Fibroblast of the aortic adventitia (primary cell): Measurements from ENCODE around the gene ARHGEF33. TPM values are rescaled to one million over a fixed set of nuclear protein-coding genes. Genes with fewer than 3 reads are reported as not detected.

Experiments used
- DNase-seq: peaks from one replicate; pipeline ENCODE4 v3.0.0-alpha.2; 2010; ENCODE audit warnings: low read depth
- H3K4me3 ChIP-seq: 2 replicates; pipeline ENCODE4 v1.5.1; 2011; ENCODE audit warnings: low read depth, mild to moderate bottlenecking, control low read depth, low read length, moderate library complexity
- total RNA-seq: library from RNA; depleted of rRNA; stranded (reverse); fragments of >200 nt; gene quantifications from 2 replicates; pipeline ENCODE4 v1.2.3, GENCODE V29; 2012; ENCODE audit warnings: low replicate concordance
- TF ChIP-seq, protein P1 (sequence below): IDR thresholded peaks from 2 replicates; pipeline ENCODE4 v1.5.1; 2011; ENCODE audit warnings: mild to moderate bottlenecking, low read length, control low read depth, inconsistent platforms; ENCODE audit not compliant: insufficient read depth

The ARHGEF33 gene
- total RNA-seq, 1 donor, result 0.54 TPM

DNA sequence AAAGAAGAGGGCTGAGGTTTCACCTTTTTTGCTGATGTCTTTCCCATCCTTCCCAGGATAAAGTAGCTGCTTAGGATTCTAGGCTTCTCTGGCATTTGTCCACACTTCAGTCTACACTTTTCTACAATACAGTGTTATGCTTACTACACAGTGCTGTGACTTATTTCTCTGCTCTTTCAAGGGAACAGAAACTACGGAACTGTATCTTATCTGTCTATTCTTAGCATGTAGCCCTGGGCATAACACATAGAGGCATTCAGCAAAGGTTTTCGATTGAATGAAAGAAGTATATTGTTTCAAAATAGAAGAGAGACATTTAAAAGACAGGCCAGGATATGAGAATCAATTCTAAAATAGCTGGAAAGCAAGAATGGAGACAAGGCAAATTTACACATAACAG is 110.9 kb downstream of the ARHGEF33 start:
- DNase-seq, result no peak
- TF ChIP-seq, protein P1, sequence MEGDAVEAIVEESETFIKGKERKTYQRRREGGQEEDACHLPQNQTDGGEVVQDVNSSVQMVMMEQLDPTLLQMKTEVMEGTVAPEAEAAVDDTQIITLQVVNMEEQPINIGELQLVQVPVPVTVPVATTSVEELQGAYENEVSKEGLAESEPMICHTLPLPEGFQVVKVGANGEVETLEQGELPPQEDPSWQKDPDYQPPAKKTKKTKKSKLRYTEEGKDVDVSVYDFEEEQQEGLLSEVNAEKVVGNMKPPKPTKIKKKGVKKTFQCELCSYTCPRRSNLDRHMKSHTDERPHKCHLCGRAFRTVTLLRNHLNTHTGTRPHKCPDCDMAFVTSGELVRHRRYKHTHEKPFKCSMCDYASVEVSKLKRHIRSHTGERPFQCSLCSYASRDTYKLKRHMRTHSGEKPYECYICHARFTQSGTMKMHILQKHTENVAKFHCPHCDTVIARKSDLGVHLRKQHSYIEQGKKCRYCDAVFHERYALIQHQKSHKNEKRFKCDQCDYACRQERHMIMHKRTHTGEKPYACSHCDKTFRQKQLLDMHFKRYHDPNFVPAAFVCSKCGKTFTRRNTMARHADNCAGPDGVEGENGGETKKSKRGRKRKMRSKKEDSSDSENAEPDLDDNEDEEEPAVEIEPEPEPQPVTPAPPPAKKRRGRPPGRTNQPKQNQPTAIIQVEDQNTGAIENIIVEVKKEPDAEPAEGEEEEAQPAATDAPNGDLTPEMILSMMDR, result no peak

DNA sequence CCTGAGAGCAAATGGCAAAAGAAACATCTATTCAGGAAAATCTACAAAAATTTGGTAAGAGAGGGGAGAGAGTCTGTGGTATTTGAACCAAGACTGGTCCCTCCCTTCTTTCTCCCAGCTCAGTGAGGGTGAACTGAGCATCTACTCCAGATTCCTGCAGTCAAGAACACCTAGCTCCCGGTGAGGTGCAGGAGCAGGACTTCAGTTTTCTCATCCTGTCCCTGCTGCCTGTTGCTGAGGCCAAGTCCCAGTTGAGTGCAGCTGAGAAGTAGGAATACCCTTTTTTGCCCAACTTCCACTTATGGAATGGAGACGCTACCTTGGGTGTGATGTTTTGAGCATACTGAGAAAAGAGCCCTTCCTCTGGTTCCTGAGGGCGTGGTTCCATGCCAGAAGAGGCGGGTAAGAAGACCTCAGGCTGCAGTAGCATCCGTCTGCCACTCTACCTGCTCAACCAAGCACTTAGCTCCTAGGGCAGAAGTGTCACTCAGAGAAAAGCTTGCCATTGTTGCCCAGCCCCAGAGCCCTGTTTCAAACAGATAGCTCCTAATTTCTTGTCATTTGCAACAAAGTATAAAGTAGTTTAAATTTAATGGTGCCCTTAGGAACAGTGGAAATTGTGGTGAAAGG is 118.3 kb downstream of the ARHGEF33 start:
- TF ChIP-seq, protein P1, result no peak

More for the DNA sequence above, 110.9 kb downstream of the ARHGEF33 start:
- no peak overlapping the region for H3K4me3 ChIP-seq

DNA sequence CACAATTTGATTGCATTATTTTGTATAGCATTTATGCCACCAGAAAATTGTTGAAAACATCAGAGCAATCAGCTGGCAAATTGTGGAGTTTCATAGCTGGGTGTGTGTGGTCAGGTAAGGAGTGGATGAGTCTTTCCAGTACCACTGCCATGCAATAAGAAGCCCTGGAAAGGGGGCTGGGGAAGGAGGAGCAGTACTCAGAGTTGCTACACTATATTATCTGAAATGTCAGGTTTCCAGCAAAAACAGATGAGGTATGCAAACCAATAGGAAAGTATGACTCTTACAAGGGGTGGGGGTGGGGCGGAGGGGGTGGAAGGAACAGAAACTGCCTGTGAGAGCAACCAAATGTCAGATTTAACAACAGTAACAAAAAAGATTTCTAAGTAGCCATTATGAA is 119.0 kb downstream of the ARHGEF33 start:
- H3K4me3 ChIP-seq, result no peak overlapping the region
- TF ChIP-seq, protein P1, result no peak
- DNase-seq, result peak; percentile 37

More for the DNA sequence above, 118.3 kb downstream of the ARHGEF33 start:
- H3K4me3 ChIP-seq, result no peak overlapping the region
- DNase-seq, result no peak

DNA sequence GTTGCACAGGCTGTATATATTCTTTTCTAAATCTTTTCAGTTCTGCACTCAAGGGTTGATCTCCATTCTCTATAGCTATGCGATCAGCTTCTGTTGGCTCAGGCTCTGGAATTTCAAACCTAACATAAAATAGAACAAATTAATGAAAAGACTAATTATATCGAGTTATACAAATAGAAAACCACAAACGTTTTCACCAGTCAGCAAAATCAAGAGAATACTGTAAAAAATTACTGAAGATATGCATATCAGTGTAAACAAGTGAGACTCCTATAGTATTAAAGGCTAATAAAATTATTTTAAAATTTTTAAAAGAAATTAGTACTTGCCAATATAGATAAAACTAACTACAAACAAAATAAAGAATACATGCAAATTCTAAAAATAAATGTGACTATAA is 124.2 kb downstream of the ARHGEF33 start:
- DNase-seq, result no peak
- no peak overlapping the region for H3K4me3 ChIP-seq
- TF ChIP-seq, protein P1, result no peak

DNA sequence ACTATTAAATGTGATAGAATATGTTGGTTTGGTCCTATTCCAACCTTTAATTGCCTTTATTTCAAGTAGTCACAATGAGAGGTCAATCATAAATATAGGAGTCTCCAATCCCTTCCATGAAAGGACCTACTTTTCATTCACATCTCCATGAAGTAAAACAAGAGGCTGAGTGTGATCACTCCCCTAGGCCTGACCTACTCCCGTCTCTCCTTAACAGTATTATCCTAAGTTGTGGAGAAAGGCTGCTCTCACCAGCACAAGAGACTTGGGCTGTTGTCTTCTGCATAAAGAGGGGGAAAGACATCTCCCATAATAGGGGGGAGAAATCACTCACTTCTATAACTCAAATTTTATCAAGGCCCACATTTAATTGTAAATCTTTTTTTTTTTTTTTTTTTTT is 125.7 kb downstream of the ARHGEF33 start:
- no peak overlapping the region for H3K4me3 ChIP-seq
- TF ChIP-seq, protein P1, result no peak
- DNase-seq, result no peak

DNA sequence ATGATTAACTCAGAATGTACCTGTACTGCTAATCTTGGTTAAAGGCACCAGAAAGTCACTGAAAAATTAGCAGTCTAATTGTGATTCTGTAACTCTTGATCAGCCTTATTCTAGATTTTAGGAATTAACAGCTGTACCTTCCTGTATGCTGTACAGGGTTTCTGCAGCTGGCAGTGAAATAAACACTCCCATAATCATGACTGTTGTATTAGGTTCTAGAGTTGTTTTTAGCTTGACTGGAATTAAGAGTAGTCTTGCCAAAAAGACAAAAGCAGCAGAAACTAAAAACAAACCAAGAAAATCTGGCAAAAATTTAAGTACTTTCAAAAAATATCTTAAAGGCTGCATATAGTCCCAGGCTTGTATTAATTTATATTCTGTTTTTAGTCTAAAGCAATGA is 127.7 kb downstream of the ARHGEF33 start:
- TF ChIP-seq, protein P1, result no peak
- H3K4me3 ChIP-seq, result no peak overlapping the region

DNA sequence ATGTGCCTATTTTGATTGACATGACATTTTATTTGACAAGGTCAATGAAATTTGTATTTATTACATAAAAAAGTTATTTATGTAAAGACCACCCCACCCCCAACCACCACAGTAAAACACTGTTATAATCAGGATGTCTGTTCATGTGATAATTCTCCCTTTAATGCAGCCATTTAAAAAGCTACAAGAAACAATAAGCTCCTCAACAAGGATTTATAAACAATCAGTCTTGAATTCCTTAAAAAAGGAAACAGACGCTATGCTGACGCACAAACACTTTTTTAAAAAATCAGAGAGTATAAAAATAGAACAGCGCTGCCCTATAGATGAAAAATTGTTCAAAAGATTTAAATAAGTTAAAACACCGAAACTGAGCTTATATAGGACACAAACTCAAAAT is 129.0 kb downstream of the ARHGEF33 start:
- no peak for DNase-seq
- TF ChIP-seq, protein P1, result no peak
- H3K4me3 ChIP-seq, result no peak overlapping the region

More for the DNA sequence above, 127.7 kb downstream of the ARHGEF33 start:
- DNase-seq, result no peak
